ENCODE results near the gene NKIRAS1. TPM values are rescaled to one million over a fixed set of nuclear protein-coding genes. Genes with fewer than 3 reads are reported as not detected.

The NKIRAS1 gene
- total RNA-seq, 4 donors from 2014 or later, result 18.8 to 29.9 (median 25.5) TPM

DNA sequence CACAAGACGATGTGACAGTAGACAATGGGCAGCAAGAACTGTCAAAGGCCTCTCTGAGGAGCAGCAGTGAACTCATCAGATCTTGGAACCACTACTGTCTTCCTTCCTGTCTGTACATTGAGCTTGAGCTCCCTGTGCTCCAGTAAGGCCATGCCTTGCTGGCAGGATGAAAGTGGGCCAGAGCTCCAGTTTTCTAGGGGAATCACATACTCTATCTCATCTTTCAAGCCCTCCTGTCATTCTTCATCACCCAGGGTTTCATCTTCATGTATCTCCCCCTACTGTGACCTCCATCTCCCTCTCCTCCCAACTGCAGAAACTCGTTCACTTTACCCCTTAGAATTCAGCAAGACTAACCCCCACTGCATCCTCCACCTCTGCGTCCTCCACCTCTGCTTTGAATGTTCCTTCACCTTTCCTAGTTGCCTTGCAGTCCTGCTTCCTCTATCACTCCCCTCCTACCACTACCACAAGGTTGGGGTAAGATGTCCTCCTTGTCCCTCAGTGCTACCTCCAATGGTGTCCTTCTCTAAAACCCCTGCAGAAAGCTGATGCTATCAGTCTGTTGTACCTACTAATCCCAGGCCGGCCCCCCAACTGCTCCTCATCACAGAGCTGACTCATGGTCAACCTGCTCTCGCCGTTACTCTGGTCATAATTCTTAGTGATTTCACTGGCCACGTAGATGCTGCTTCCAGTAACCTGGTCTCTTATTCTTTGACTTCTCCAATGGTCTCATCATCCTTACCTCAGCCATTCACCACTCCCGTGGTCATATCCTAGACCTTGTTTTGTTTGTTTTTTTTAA is 22.3 kb downstream of the NKIRAS1 start:
- 83 to 94% methylated on average over 7 to 8 of the region's 8 CpGs for WGBS, 2 donors (ENCODE audit: low coverage in 1 of 2)
- no peak overlapping the region for H3K27ac ChIP-seq
- H3K27me3 ChIP-seq, result no peaks in the 10 kb centered on the region
- H3K4me1 ChIP-seq, result peaks cover 0 to 2% (median 0%) of the 10 kb centered on the region in 3 donors
- no peak for TF ChIP-seq CTCF (IDR thresholded peaks at IDR 0.05)
- TF ChIP-seq EP300 (IDR thresholded peaks at IDR 0.05), result no peak
- no peak for TF ChIP-seq POLR2AphosphoS5 (IDR thresholded peaks at IDR 0.05)
- no peak for TF ChIP-seq POLR2A (IDR thresholded peaks at IDR 0.05)
- no peak for ATAC-seq
- no peaks in the 10 kb centered on the region for H3K9me3 ChIP-seq
- H3K36me3 ChIP-seq, result peaks cover 0 to 51% of the 10 kb centered on the region in 2 donors
- no peak overlapping the region for H3K4me3 ChIP-seq

- ATAC-seq, result no peak
- Histone ChIP-seq H3K27ac (no peak overlapping the region), H3K4me3 (no peak overlapping the region), H3K36me3 (peaks cover 0 to 23% of the 10 kb centered on the region in 2 donors), H3K4me1 (peaks cover 0 to 22% (median 0%) of the 10 kb centered on the region in 3 donors), H3K27me3 (no peaks in the 10 kb centered on the region), H3K9me3 (no peaks in the 10 kb centered on the region)
- TF ChIP-seq CTCF (IDR thresholded peaks at IDR 0.05) (no peak), POLR2AphosphoS5 (IDR thresholded peaks at IDR 0.05) (no peak), POLR2A (IDR thresholded peaks at IDR 0.05) (no peak), EP300 (IDR thresholded peaks at IDR 0.05) (no peak)
- 68 to 71% methylated on average over 4 to 5 of the region's 5 CpGs for WGBS, 2 donors (ENCODE audit: low coverage in 1 of 2)
Measured at GRCh38 chr3:23889950-23890349, 26.8 kb downstream of the NKIRAS1 start.

DNA sequence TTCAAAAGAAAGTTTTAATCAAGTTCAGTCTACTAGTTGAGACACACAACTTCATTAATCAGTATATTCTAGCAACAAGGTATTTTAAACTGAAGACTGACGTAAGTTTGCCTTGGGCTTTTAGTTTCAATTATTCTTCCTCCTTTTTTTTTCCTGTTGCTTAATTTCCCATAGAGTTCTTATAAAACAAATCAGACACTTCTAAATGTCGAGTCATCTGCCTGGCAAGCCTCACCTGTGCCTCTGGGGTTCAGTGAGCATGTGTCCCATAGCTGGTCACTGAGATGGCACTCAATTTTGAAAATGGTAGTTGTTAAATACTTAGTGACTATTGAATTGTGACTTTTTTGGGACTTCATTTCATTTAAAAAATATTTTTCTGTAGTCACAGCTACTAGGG is 27.4 kb downstream of the NKIRAS1 start:
- Histone ChIP-seq H3K27me3 (no peaks in the 10 kb centered on the region), H3K27ac (no peak overlapping the region), H3K4me1 (peaks cover 0 to 22% (median 0%) of the 10 kb centered on the region in 3 donors), H3K36me3 (peaks cover 0 to 23% of the 10 kb centered on the region in 2 donors), H3K9me3 (no peaks in the 10 kb centered on the region), H3K4me3 (no peak overlapping the region)
- no peak for TF ChIP-seq POLR2AphosphoS5 (IDR thresholded peaks at IDR 0.05)
- no peak for TF ChIP-seq CTCF (IDR thresholded peaks at IDR 0.05)
- TF ChIP-seq POLR2A (IDR thresholded peaks at IDR 0.05), result no peak
- no peak for TF ChIP-seq EP300 (IDR thresholded peaks at IDR 0.05)
- 50 to 78% methylated on average over 2 of the region's 2 CpGs for WGBS, 2 donors (ENCODE audit: low coverage in 1 of 2)
- no peak for ATAC-seq

DNA sequence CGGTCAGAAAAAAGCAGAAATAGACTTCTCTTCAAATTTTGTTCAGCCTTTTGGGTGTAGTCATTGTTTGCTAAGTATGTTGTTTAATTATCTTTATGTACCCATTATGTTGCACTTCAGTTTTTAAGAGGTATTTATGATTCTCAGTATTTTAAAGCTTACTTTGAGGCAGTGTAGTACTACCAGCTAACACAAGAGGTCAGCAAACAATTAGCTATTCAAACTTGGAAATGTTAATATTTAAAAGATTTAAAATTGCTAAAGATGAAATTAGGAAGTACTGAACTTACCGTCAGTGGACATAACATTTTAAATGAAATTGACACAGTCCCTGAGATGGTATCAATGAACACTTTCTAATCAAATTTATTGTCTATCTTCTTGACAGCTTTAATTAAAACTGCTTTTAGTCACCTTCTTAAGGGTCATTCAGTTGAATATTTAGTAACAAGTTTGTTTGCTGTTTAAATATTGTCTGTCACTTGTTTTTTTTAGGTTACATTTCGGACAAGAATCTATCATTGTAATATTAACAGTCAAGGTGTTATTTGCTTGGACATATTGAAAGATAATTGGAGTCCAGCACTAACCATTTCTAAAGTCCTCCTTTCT is 28.1 kb downstream of the NKIRAS1 start:
- Histone ChIP-seq H3K27ac (no peak overlapping the region), H3K4me1 (peaks cover 0 to 22% (median 0%) of the 10 kb centered on the region in 3 donors), H3K36me3 (peaks cover 0 to 23% of the 10 kb centered on the region in 2 donors), H3K27me3 (no peaks in the 10 kb centered on the region), H3K9me3 (no peaks in the 10 kb centered on the region), H3K4me3 (no peak overlapping the region)
- WGBS, 2 donors (ENCODE audit: low coverage in 1 of 2), result 29 to 47% methylated on average over 3 of the region's 3 CpGs
- no peak for ATAC-seq
- no peak for TF ChIP-seq EP300 (IDR thresholded peaks at IDR 0.05)
- TF ChIP-seq POLR2AphosphoS5 (IDR thresholded peaks at IDR 0.05), result no peak
- TF ChIP-seq CTCF (IDR thresholded peaks at IDR 0.05), result peak; percentile 80 to 94 (median 82)
- no peak for TF ChIP-seq POLR2A (IDR thresholded peaks at IDR 0.05)

Data from gastroesophageal sphincter (tissue), 4 donors.